GM21717 (cell line): ENCODE data around the gene ZNHIT3.

Source experiments
- ATAC-seq: cut with Tn5 transposase; IDR thresholded peaks from one replicate; pipeline ENCODE4 v1.9.1; 2021; ENCODE audit warnings: mild to moderate bottlenecking, moderate library complexity; ENCODE audit not compliant: unreplicated experiment

The ZNHIT3 gene

GRCh38 chr17:36545077-36545464 is 58.6 kb downstream of the ZNHIT3 start:
- peak; percentile 31 for ATAC-seq
